Stimulated activated CD4-positive, alpha-beta T cell treated with anti-CD3 and anti-CD28 coated beads, Interleukin-15, amount 100 ng/mL, for 48 hours (primary cell): ENCODE measurements around the gene ATG16L2.

Experiments
- DNase-seq, 2 donors: peaks; one replicate each; pipeline ENCODE4 v3.0.0-alpha.2; 2020; ENCODE audit warnings: low read depth in 2 of 2

ATG16L2 gene, protein sequence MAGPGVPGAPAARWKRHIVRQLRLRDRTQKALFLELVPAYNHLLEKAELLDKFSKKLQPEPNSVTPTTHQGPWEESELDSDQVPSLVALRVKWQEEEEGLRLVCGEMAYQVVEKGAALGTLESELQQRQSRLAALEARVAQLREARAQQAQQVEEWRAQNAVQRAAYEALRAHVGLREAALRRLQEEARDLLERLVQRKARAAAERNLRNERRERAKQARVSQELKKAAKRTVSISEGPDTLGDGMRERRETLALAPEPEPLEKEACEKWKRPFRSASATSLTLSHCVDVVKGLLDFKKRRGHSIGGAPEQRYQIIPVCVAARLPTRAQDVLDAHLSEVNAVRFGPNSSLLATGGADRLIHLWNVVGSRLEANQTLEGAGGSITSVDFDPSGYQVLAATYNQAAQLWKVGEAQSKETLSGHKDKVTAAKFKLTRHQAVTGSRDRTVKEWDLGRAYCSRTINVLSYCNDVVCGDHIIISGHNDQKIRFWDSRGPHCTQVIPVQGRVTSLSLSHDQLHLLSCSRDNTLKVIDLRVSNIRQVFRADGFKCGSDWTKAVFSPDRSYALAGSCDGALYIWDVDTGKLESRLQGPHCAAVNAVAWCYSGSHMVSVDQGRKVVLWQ

DNA sequence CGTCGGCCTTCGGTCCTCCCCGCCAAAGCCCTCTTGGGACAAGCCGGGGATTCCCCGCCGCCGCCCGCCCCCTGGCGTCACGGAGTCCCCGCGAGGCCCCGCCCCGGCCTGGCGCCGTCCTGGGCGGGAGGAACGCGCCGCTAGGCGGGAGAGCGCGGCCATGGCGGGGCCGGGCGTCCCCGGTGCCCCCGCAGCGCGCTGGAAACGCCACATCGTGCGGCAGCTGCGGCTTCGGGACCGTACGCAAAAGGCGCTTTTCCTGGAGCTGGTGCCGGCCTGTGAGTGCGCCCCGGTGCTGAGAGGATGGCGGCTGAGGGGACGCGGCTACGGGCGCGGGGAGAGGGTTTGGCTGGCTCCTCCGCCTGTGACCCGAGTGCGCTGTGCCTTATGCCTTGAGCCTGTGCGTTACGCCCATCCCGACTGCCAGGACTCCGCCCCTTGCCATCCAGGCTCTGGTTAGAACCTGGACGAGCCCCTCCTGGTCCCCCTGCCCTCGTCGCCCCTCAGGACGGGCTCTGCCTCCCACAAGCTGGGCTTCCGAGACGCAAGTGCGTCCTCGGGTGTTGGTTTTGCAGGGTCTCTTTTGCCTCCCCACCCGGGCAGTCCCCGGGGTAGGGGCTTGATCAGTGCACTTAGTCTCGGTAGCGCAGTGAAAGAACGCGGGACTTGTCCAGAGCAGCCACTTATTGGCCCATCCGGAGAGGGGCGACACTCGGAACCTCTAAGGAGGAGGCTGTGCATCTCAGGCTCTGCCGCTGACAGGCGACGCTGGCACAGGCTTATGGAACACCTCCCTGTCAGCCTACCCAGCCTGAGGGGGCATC, at the start of gene ATG16L2:
TSS of gene ATG16L2 (plus strand) at position 126 of the 824 bp plus-strand sequence. CDS start at position 161, 35 bp downstream.
- DNase-seq, result peak; percentile 72 to 85

DNA sequence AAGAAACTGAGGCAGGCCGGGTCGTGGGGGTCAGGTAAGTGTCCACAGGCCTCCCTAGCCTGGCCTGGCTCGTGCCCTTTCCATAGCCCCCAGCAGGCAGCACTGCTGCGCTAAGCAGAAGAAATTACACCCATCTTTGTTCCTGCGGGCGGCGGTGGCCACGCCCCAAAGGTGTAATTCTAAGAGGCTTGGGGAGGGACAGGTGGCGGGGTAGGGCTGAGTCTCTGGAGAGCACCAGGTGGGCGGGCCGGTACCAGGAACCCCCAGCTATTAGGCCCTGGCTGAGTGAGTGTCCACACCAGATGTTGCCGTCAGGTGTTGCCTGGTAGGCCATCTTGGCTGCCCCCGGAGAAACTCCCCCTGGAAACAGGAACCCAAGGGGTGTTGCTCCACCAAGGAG, 49.7 kb upstream of the ATG16L2 start:
- DNase-seq, result no peak

DNA sequence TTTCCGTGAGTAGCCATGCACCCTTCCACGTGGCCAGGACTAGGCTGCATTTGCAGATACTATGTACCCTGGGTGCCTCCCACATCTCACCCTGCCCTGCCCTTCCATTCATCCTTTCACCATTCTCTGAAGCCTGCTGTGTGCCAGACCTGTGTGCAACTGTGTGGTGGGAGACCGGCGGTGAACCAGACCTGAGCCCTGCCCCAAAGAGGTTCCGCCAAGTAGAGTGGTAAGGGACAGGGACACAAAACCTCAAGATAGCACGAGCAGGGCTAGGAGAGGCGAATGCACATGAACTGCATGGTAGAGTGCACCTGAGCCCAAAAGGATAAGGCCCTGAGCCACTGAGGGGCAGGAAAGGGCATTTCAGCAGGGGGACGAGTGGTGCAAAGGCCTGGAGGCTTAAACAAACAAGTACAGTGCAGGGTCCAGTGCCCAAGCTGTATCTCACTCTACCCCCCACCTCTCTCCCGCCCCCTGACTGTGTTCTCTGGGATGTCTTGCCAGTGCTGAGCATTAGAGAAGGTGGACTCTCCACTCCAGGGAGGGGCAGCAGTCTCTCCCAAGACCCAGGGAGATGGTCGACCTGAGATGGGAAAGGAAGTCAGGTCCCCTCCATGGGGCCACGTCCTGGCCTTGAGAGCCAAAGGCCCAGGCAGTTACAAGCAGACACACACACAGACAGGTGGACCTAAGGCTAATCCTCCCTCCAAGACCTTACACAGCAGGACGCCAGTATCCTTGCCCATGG, 47.9 kb upstream of the ATG16L2 start:
- no peak for DNase-seq

DNA sequence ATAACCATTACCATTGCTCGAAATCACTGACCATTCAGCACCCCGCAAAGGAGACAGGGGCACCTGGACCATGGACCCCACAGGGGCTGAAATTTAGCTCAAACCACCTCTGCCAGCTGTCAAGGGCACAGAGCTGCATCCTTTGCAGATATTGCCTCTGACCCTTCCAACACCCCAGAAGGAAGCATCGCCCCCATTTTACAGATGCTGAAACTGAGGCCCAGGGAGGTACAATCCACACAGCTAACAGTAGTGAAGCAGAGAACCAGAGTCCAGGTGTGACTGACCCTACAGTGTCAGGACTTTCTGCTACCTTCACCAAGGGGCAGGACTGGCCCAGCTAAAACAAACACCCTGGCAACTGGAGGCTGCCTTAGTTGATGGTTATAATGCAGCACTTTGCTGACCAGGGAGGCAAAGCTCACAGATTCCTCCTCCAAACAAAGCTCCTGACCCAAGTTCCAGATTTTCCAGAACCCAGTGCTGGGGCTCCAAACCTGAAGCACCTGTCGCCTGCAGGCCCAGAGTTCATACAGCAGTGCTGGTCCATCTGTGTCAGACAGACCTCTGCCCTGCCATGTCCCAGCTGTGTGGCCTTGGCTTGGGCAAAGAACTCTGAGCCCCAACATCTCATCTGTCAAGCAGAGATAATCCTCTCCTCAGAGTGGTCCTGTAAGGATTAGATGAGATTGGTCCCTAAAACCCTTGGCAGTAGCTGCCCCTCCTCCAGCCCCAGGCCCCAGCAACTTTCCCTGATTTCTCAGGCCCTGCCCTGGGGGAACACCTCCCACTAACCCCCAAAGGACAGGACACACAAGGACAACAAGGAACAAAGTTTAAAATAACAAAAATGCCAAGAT, 46.8 kb upstream of the ATG16L2 start:
- DNase-seq, result no peak

DNA sequence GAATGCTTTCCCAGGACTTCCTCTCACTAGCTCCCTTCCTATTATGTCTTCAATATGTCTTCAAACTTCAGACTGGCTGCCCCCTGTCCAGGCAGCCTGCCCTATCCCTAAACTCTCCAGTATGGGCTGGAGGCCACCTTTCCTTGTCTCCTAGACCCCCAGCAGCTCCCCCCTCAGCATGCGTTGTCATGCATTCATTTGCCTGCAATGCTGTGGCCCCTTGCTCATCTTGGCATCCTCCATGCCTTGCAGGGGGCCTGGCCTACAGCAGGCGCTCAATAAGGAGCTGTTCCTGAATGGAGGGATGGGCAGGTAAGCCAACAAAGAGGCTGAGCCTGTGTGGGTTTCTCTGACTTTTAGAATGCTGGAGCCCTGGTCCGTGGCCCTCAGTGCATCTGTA, 45.6 kb upstream of the ATG16L2 start:
- no peak for DNase-seq

DNA sequence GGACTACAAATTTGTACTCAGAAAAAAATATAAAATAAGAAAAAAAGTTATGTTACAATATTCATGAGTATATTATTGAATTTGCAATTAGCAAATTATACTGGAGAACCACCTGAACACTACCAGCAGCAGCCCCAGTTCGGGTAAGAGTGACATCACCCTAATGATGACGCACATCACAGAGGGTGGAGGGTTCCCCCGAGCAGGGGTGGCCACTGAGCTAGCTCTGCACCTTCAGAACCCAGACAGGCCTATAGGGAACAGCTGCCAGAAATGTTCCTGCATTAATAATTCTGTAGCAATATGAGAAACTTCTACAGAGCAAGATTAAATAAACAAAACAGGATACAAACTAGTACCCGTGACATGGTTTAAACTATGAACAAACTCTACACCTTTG, 44.5 kb upstream of the ATG16L2 start:
- DNase-seq, result no peak

DNA sequence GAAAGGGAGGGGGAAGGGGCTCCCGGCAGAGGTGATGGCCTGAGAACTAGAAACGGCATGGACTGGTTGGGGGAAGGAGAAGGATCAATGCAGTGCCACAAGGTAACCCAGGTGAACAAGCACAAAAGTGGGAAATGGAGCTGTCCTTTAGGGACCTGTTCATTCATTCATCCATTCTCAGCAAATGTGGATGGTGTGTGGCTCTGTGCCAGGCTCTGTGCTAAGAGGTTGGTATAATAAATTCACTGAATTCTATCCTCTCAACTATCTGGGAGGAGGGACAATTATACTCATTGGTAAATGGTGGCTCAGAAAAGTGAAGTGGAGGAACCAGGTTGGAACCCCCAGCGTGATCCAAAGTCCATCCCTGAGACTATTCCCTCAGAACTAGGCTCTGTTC, 43.4 kb upstream of the ATG16L2 start:
- no peak for DNase-seq

DNA sequence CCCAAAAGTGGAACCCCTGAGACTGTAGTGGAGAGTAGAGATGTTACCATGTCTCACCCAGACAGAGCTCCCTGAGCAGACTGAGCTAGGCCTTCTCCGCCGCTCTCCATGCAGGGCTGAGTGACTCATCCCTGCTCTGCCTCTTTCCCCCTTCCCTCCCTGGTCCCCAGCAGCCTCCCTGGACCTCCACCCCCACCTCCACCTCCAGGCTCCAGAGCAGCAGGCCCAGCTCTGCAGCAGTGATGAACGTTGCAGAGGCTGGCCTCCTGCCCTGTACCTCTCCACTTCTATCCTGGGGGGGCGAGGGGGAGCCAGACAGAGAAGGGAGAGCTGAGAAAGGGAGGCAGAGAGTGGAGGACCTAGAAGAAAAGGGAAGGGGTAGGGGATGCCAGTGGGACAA, 42.7 kb upstream of the ATG16L2 start:
- no peak for DNase-seq

DNA sequence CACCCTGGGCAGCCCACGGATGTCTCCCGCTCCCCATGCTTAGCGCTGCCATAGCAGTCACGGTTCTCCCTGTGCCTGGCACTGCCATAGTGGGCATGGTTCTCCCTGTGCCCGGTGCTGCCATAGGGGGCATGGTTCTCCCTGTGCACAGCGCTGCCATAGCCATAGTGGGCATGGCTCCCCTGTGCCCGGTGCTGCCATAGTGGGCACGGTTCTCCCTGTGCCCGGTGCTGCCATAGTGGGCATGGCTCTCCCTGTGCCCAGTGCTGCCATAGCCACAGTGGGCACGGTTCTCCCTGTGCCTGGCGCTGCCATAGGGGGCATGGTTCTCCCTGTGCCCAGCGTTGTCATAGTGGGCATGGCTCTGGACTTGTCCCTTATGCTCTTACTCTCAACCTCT, 42.2 kb upstream of the ATG16L2 start:
- no peak for DNase-seq

DNA sequence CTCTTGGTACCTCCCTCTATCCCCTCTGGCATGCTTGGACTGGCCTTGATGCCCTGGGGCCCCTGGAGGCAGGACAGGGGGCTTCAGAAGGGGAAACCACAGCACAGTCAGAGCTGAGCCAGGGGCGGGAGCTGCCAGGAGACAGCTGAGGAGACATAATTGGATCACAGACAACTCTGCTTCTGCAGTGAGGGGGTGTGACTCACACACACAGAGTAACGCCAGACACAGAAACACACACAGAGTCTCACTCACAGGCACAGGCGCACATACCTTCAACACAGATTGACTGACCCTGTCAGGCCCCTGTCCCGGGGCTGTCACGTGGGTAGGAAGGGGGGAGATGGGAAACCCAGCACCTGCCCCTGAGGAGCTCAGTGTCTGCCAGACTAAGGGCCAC, 40.9 kb upstream of the ATG16L2 start:
- DNase-seq, result no peak

DNA sequence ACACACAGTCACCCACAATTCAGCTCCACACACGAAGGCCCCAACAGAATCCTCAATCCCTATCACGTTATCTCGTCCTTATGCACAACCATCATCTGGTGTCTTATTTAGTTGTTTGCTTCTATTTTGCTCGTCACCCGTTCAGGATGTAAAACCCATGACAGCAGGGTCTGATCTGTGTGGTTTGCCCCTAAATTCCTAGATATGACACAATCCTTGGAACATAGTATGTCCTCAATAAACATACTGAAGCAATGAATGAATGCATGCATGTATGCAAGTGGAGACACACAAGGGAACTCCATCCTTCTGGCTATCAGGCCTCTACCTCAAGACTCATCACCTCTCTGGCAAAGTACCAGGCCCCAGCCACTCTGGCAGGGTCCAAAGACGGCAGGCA, 40.5 kb upstream of the ATG16L2 start:
- DNase-seq, result no peak

DNA sequence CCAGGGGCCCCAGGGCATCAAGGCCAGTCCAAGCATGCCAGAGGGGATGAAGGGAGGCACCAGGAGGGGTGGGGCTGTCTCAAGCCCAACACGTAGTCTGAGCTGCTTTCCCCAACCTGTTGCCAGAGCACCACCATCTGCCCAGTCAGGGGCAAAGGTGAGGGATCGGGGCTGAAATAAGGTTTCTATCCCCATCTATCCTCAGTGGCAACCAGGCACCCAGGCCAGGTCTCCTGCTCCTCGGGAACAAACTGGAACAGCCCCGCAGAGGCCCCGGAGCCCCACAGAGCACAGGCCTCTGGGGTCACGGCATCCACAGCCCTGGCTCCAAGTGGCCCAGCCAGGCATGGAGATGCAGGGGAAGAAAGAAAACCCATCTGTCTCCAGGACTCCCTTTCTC, 39.7 kb upstream of the ATG16L2 start:
- no peak for DNase-seq

DNA sequence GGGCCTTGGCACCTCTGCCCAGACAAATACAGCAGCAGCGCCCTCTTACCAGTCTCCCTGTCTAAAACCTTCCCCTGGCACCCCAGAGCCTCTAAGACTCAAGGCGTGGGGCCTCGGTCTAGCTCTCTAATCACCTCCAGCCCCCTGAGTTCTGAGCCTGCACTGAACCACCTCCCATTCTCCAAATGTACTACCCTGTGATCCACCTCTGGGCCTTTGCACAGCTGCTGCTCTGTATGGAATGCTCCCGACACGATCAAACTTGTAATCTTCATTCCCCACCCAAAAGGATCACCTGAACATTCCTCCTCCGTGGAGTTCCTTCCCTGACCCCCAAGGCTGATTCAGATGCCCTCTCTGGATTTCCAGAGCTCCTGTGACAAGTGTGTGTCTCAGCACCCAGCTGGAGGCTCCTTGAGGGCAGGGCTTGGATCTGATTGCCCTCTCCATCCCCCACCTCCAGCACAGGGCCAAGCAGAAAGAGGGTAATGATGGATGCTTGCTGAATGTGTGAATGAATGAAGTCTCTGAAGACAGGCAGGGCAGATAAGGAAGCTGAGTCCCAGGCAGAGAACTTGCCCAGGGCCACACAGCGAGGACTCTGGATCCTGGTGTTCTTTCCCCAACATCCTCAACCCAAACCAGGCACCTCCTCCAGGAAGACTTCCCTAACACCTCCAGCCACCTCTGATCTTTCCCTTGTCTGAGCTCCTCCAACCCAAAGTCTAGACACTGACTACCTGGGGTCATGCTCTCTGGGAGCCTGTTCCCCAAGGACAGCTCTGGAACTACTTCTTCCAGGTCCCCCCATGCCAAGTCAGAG, 38.7 kb upstream of the ATG16L2 start:
- no peak for DNase-seq

DNA sequence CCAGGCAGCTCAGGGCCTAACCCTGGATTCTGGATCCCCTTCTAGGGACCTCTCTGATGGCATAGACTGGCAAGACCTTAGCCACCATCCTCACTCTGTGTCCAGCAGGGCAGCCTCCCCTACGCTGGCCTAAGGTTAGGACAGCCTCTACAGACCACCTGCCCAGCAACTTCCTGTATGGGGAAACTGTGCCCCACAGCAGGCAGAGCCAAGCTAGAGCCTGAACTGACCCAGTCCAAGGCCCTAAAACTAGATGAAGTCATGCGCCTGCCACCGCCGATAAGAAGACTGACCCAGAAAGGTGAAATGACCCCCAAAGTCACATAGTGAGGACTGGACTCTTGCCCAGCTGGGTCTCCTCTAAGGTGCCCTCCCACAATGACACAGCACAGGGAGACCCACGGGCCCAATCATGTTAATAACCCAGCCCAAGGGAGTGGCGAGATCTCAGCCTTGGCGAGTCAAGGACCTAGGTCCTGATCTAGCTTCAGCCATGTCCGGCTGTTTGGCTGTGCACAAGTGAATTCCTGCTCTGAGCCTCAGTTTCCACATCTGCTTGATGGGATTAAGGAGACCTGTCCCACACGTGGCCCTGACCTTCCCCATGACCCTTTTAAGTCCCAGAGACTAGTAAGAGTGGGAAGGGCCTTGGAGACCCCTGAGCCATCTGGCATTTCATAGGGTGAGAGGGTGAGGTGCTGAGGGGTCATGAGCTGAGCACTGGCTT, 37.9 kb upstream of the ATG16L2 start:
- no peak for DNase-seq

DNA sequence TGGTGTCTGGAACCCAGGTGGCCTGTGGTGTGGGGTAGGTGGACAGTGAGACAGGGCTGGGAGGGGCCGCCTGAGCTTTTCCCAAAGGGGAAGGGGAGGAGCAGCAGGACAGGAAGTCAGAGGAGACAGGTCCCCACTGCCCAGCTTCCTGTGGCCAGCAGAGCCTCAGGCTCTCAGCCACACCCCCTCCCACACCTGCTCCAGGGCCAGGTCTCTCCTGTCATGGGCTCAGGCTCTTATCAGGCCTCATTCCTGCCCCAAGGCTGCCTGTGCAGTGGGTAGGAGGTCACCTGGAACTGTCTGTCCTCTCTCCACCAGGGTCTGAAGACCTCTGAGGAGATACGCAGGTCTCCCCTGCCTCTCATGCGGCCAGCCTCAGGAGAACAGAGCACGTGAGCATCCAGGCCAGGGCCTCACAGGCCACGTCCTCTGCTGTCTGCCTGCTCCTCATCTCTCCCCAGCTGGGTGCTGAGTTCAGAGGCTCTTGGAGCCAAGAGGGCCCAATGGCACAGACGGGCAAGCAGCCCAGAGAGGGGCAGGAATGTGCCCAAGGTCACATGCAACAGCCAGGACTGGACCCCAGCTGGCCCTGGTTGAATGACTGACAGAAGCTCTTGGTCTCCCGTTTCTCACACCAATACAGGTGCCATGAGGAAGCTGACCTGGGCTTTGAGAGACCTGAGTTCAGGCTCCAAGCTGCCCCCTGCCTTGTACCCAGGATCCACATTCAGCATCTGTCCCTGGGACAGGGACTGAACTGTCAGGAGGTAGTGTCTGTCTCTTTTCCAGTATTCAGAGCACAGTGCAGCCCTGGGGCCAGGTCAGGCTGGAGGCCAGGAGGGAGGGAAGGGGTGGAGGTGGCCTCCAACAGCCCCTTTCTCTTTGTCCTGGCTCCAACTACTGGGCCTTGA, 37.1 kb upstream of the ATG16L2 start:
- DNase-seq, result no peak

DNA sequence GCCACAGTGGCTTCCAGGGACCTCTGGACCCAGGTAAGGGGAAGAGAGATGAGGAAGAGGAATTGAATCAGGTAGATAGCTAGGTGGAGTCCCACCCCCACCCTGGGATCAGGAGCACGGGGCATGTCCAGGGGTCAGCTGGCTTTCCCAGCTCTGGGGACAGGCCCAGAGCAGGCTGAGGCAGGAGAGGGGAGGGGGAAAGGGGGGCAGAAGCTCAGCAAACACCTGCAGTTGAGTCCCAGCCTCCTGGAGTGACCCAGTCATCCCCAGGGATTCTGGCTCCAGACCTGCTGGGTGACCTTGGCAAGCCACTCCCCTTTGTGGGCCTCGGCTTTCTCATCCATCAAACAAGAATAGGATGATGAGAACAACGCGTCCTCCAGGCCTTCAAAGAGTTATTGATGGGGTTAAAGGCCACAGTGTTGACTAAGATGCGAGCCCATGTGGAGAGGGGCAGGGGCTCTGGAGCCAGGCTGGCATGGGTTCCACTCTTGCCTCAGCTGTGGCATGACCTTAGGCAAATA, 36.4 kb upstream of the ATG16L2 start:
- DNase-seq, result no peak

DNA sequence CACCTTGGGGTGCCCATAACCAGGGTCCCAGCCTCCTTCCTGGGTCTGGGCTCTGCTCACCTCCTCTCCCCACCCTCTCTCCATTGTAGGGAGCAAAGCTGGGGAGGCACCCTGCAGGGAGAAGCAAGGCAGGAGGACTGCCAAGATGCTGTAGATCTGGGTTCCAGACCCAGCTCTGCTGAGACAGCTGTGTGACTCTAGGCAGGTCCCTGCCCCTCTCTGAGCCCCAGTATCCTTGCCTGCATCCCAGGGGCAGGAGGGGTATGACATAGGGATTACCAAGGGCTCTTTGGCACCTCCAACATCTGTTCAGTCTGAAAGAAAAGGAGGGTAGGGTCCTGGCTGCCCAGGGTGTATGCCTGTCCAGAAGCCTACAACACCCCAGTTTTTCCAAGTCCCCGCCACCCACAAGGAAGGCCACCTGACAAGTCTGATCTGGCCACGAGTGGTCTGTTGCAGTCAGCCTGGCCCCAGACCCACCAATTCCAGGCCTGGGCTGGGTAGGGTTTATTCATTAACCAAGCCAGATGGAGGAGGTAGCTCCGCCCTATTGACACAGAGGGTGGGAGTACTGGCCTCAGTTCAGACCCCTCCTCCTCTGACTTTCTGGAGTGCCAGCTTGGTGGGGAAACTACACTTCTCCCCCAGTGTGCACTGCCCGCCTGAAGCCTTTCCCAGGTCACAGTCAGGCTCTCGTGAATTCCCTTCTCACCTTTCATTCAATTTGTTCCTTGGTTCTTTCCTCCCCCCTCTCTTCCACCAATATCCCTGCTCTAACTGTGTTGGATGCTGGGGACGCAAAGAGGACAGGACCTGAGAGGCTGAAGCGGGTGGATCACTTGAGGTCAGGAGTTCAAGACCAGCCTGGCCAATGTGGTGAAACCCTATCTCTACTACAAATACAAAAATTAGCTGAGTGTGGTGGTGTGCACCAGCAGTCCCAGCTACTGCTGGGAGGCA, 35.4 kb upstream of the ATG16L2 start:
- DNase-seq, result no peak
